BE2C (cell line): ENCODE results near the gene NPAS1.

Experiments
- DNase-seq: peaks from one replicate; pipeline ENCODE4 v3.0.0-alpha.2; 2020
- H3K27me3 ChIP-seq: fragments of 250-450 bp; sonication (Bioruptor Pico); 2 replicates; pipeline ENCODE4 v1.5.1; 2020; ENCODE audit warnings: mild to moderate bottlenecking
- H3K36me3 ChIP-seq: fragments of 250-450 bp; sonication (Bioruptor Pico); 2 replicates; pipeline ENCODE4 v1.5.1; 2020; ENCODE audit warnings: mild to moderate bottlenecking
- H3K4me1 ChIP-seq: fragments of 250-450 bp; sonication (Bioruptor Pico); 2 replicates; pipeline ENCODE4 v1.5.1; 2020
- H3K4me3 ChIP-seq: 2 replicates; pipeline ENCODE4 v1.5.1; 2011; ENCODE audit warnings: low read depth, low read length
- H3K9me3 ChIP-seq: fragments of 250-450 bp; sonication (Bioruptor Pico); 2 replicates; pipeline ENCODE4 v1.5.1; 2020
- CTCF ChIP-seq: IDR thresholded peaks from 2 replicates; pipeline ENCODE4 v1.5.1; 2012; ENCODE audit warnings: mild to moderate bottlenecking, low read depth, low read length

NPAS1 gene

GRCh38 chr19:47020992-47021496 is 1.4 kb downstream of the NPAS1 start:
- no peak overlapping the region for H3K4me3 ChIP-seq
- H3K36me3 ChIP-seq: no peaks in the 10 kb centered on the region
- H3K4me1 ChIP-seq: no peaks in the 10 kb centered on the region; the same call in 1 of the 2 replicates
- H3K27me3 ChIP-seq: peaks cover 69% of the 10 kb centered on the region
- no peaks in the 10 kb centered on the region for H3K9me3 ChIP-seq
- no peak for TF ChIP-seq CTCF
- DNase-seq: no peak

- TF ChIP-seq CTCF: no peak
- peaks cover 69% of the 10 kb centered on the region for H3K27me3 ChIP-seq
- no peaks in the 10 kb centered on the region; the same call in 1 of the 2 replicates for H3K4me1 ChIP-seq
- no peak overlapping the region for H3K4me3 ChIP-seq
- DNase-seq: no peak
- no peaks in the 10 kb centered on the region for H3K9me3 ChIP-seq
- H3K36me3 ChIP-seq: no peaks in the 10 kb centered on the region
These were observed 2.0 kb downstream of the NPAS1 start for GRCh38 chr19:47021536-47022139.

GRCh38 chr19:47022140-47022536 is 2.5 kb downstream of the NPAS1 start:
- H3K4me1 ChIP-seq: no peaks in the 10 kb centered on the region; the same call in 1 of the 2 replicates
- no peak for DNase-seq
- H3K9me3 ChIP-seq: no peaks in the 10 kb centered on the region
- TF ChIP-seq CTCF: no peak
- H3K4me3 ChIP-seq: no peak overlapping the region
- H3K27me3 ChIP-seq: peaks cover 69% of the 10 kb centered on the region
- H3K36me3 ChIP-seq: no peaks in the 10 kb centered on the region

- no peak overlapping the region for H3K4me3 ChIP-seq
- H3K27me3 ChIP-seq: peaks cover 72% of the 10 kb centered on the region
- TF ChIP-seq CTCF: no peak
- H3K36me3 ChIP-seq: no peaks in the 10 kb centered on the region
- H3K4me1 ChIP-seq: no peaks in the 10 kb centered on the region; the same call in 1 of the 2 replicates
- DNase-seq: no peak
- H3K9me3 ChIP-seq: no peaks in the 10 kb centered on the region
These were observed 3.2 kb downstream of the NPAS1 start for GRCh38 chr19:47022541-47023447.

- no peak overlapping the region for H3K4me3 ChIP-seq
- H3K9me3 ChIP-seq: no peaks in the 10 kb centered on the region
- no peak for TF ChIP-seq CTCF
- no peaks in the 10 kb centered on the region for H3K36me3 ChIP-seq
- DNase-seq: no peak
- H3K4me1 ChIP-seq: no peaks in the 10 kb centered on the region; the same call in 1 of the 2 replicates
- peaks cover 76% of the 10 kb centered on the region for H3K27me3 ChIP-seq
These were observed 3.8 kb downstream of the NPAS1 start for GRCh38 chr19:47023448-47023794.

- no peaks in the 10 kb centered on the region; the same call in 1 of the 2 replicates for H3K4me1 ChIP-seq
- no peak for TF ChIP-seq CTCF
- no peaks in the 10 kb centered on the region for H3K36me3 ChIP-seq
- no peak for DNase-seq
- no peak overlapping the region for H3K4me3 ChIP-seq
- H3K9me3 ChIP-seq: no peaks in the 10 kb centered on the region
- peaks cover 75% of the 10 kb centered on the region for H3K27me3 ChIP-seq
These were observed 4.9 kb downstream of the NPAS1 start for GRCh38 chr19:47024502-47024901.
